Measurements from ENCODE around the gene BRICD5. TPM values are rescaled to one million over a fixed set of nuclear protein-coding genes. Genes with fewer than 3 reads are reported as not detected.

BRICD5 gene
- total RNA-seq, 2 donors from 2014 or later: 6.2 to 23.7 TPM

GRCh38 chr16:2183671-2184070, 27.0 kb downstream of the BRICD5 start:
- Mint-ChIP-seq H3K36me3 (no peaks in the 10 kb centered on the region), H3K27me3 (no peaks in the 10 kb centered on the region), H3K27ac (no peak overlapping the region), H3K9me3 (no peaks in the 10 kb centered on the region), H3K4me3 (no peak overlapping the region), H3K4me1 (ENCODE audit: low read depth in 2 of 2) (peaks cover 0 to 4% of the 10 kb centered on the region in 2 donors)
- ATAC-seq (no peak), DNase-seq (ENCODE audit: low spot score) (no peak)

- Mint-ChIP-seq H3K4me3 (no peak overlapping the region), H3K27ac (no peak overlapping the region), H3K27me3 (no peaks in the 10 kb centered on the region), H3K36me3 (no peaks in the 10 kb centered on the region), H3K4me1 (ENCODE audit: low read depth in 2 of 2) (peaks cover 0 to 6% of the 10 kb centered on the region in 2 donors), H3K9me3 (no peaks in the 10 kb centered on the region)
- DNase-seq (ENCODE audit: low spot score): no peak
- ATAC-seq: no peak
Observed at GRCh38 chr16:2181952-2182351, 28.7 kb downstream of the BRICD5 start.

GRCh38 chr16:2180962-2181923, 29.4 kb downstream of the BRICD5 start:
- Mint-ChIP-seq H3K4me1 (ENCODE audit: low read depth in 2 of 2) (peaks cover 0 to 6% of the 10 kb centered on the region in 2 donors), H3K4me3 (no peak overlapping the region), H3K27ac (no peak overlapping the region), H3K9me3 (no peaks in the 10 kb centered on the region), H3K27me3 (no peaks in the 10 kb centered on the region), H3K36me3 (no peaks in the 10 kb centered on the region)
- ATAC-seq: no peak
- DNase-seq (ENCODE audit: low spot score): no peak

GRCh38 chr16:2180461-2180860, 30.2 kb downstream of the BRICD5 start:
- ATAC-seq: no peak

GRCh38 chr16:2179576-2179975, 31.1 kb downstream of the BRICD5 start:
- DNase-seq (ENCODE audit: low spot score) (no peak), ATAC-seq (no peak)
- no peaks in the 10 kb centered on the region for H3K27me3 Mint-ChIP-seq
- H3K27ac Mint-ChIP-seq: no peak overlapping the region
- H3K9me3 Mint-ChIP-seq: no peaks in the 10 kb centered on the region
- H3K4me3 Mint-ChIP-seq: no peak overlapping the region
- peaks cover 0 to 6% of the 10 kb centered on the region in 2 donors for H3K4me1 Mint-ChIP-seq (ENCODE audit: low read depth in 2 of 2)
- no peaks in the 10 kb centered on the region for H3K36me3 Mint-ChIP-seq

More at GRCh38 chr16:2180461-2180860, 30.2 kb downstream of the BRICD5 start:
- no peaks in the 10 kb centered on the region for H3K9me3 Mint-ChIP-seq
- DNase-seq (ENCODE audit: low spot score): no peak
- H3K4me3 Mint-ChIP-seq: no peak overlapping the region
- no peak overlapping the region for H3K27ac Mint-ChIP-seq
- no peaks in the 10 kb centered on the region for H3K27me3 Mint-ChIP-seq
- H3K36me3 Mint-ChIP-seq: no peaks in the 10 kb centered on the region
- peaks cover 0 to 6% of the 10 kb centered on the region in 2 donors for H3K4me1 Mint-ChIP-seq (ENCODE audit: low read depth in 2 of 2)

GRCh38 chr16:2179107-2179501, 31.6 kb downstream of the BRICD5 start:
- H3K4me1 Mint-ChIP-seq (ENCODE audit: low read depth in 2 of 2): peaks cover 0 to 6% of the 10 kb centered on the region in 2 donors
- no peaks in the 10 kb centered on the region for H3K9me3 Mint-ChIP-seq
- no peak overlapping the region for H3K4me3 Mint-ChIP-seq
- DNase-seq (ENCODE audit: low spot score): no peak
- H3K36me3 Mint-ChIP-seq: no peaks in the 10 kb centered on the region
- no peak for ATAC-seq
- no peak overlapping the region for H3K27ac Mint-ChIP-seq
- H3K27me3 Mint-ChIP-seq: no peaks in the 10 kb centered on the region

GRCh38 chr16:2178321-2179106, 32.1 kb downstream of the BRICD5 start:
- ATAC-seq (peak; percentile 42 to 81), DNase-seq (ENCODE audit: low spot score) (no peak)
- H3K27me3 Mint-ChIP-seq: no peaks in the 10 kb centered on the region
- peaks cover 0 to 6% of the 10 kb centered on the region in 2 donors for H3K4me1 Mint-ChIP-seq (ENCODE audit: low read depth in 2 of 2)
- no peak overlapping the region for H3K4me3 Mint-ChIP-seq
- no peaks in the 10 kb centered on the region for H3K36me3 Mint-ChIP-seq
- H3K27ac Mint-ChIP-seq: no peak overlapping the region
- H3K9me3 Mint-ChIP-seq: no peaks in the 10 kb centered on the region

- no peaks in the 10 kb centered on the region for H3K36me3 Mint-ChIP-seq
- H3K27ac Mint-ChIP-seq: no peak overlapping the region
- no peaks in the 10 kb centered on the region for H3K9me3 Mint-ChIP-seq
- no peaks in the 10 kb centered on the region for H3K27me3 Mint-ChIP-seq
- H3K4me3 Mint-ChIP-seq: no peak overlapping the region
- ATAC-seq (no peak), DNase-seq (ENCODE audit: low spot score) (no peak)
- peaks cover 0 to 6% of the 10 kb centered on the region in 2 donors for H3K4me1 Mint-ChIP-seq (ENCODE audit: low read depth in 2 of 2)
Observed at GRCh38 chr16:2177561-2177960, 33.1 kb downstream of the BRICD5 start.

GRCh38 chr16:2177101-2177500, 33.6 kb downstream of the BRICD5 start:
- Mint-ChIP-seq H3K4me1 (ENCODE audit: low read depth in 2 of 2) (peaks cover 0 to 3% of the 10 kb centered on the region in 2 donors), H3K4me3 (no peak overlapping the region), H3K9me3 (no peaks in the 10 kb centered on the region), H3K27ac (no peak overlapping the region), H3K27me3 (no peaks in the 10 kb centered on the region), H3K36me3 (no peaks in the 10 kb centered on the region)
- DNase-seq (ENCODE audit: low spot score): no peak
- no peak for ATAC-seq

- Mint-ChIP-seq H3K4me3 (no peak overlapping the region), H3K36me3 (no peaks in the 10 kb centered on the region), H3K4me1 (ENCODE audit: low read depth in 2 of 2) (peaks cover 0 to 3% of the 10 kb centered on the region in 2 donors), H3K27ac (no peak overlapping the region), H3K27me3 (no peaks in the 10 kb centered on the region), H3K9me3 (no peaks in the 10 kb centered on the region)
- no peak for DNase-seq (ENCODE audit: low spot score)
- ATAC-seq: no peak
Observed at GRCh38 chr16:2176047-2176446, 34.6 kb downstream of the BRICD5 start.

GRCh38 chr16:2175454-2175853, 35.2 kb downstream of the BRICD5 start:
- Mint-ChIP-seq H3K9me3 (no peaks in the 10 kb centered on the region), H3K36me3 (no peaks in the 10 kb centered on the region), H3K27me3 (no peaks in the 10 kb centered on the region)

GRCh38 chr16:2174396-2175131, 36.1 kb downstream of the BRICD5 start:
- Mint-ChIP-seq H3K27me3 (no peaks in the 10 kb centered on the region), H3K4me3 (no peak overlapping the region), H3K27ac (no peak overlapping the region), H3K4me1 (ENCODE audit: low read depth in 2 of 2) (peaks cover 0 to 3% of the 10 kb centered on the region in 2 donors), H3K36me3 (no peaks in the 10 kb centered on the region), H3K9me3 (no peaks in the 10 kb centered on the region)
- DNase-seq (ENCODE audit: low spot score): no peak
- ATAC-seq: no peak

More at GRCh38 chr16:2175454-2175853, 35.2 kb downstream of the BRICD5 start:
- ATAC-seq (no peak), DNase-seq (ENCODE audit: low spot score) (no peak)
- H3K4me3 Mint-ChIP-seq: no peak overlapping the region
- peaks cover 0 to 3% of the 10 kb centered on the region in 2 donors for H3K4me1 Mint-ChIP-seq (ENCODE audit: low read depth in 2 of 2)
- no peak overlapping the region for H3K27ac Mint-ChIP-seq

GRCh38 chr16:2173916-2174315, 36.7 kb downstream of the BRICD5 start:
- ATAC-seq (no peak), DNase-seq (ENCODE audit: low spot score) (no peak)
- Mint-ChIP-seq H3K27ac (no peak overlapping the region), H3K27me3 (no peaks in the 10 kb centered on the region), H3K9me3 (no peaks in the 10 kb centered on the region), H3K36me3 (no peaks in the 10 kb centered on the region), H3K4me3 (no peak overlapping the region), H3K4me1 (ENCODE audit: low read depth in 2 of 2) (peaks cover 0 to 3% of the 10 kb centered on the region in 2 donors)

Data from natural killer cell treated with Interleukin-12 subunit alpha and Interleukin-12 subunit beta and Interleukin-15 and Interleukin-18, amount 100 ng/mL, for 72 hours (primary cell).